Neural cell (in vitro differentiated cells): Measurements from ENCODE around the gene CTR9. TPM values are rescaled to one million over a fixed set of nuclear protein-coding genes. Genes with fewer than 3 reads are reported as not detected.

Experiments
- H2AFZ ChIP-seq: fragments of 200-600, 300-800 bp; sonication (generic), shearing (Covaris generic); 2 replicates; pipeline ENCODE4 v1.6.0; 2014; ENCODE audit warnings: low read depth, mild to moderate bottlenecking, antibody characterized with exemption, low read length, moderate library complexity
- H3F3A ChIP-seq: fragments of 200-600 bp; shearing (Covaris generic); 2 replicates; pipeline ENCODE4 v1.6.1; 2016; ENCODE audit warnings: mild to moderate bottlenecking, moderate library complexity, mixed read lengths, antibody characterized with exemption, low read length; ENCODE audit not compliant: insufficient read depth, poor library complexity, severe bottlenecking
- H3K27ac ChIP-seq: fragments of 200-600, 300-800 bp; sonication (generic), shearing (Covaris generic); 2 replicates; pipeline ENCODE4 v1.5.1; 2014; ENCODE audit warnings: mild to moderate bottlenecking, low read length, moderate library complexity
- H3K27me3 ChIP-seq: fragments of 300-800, 200-600 bp; sonication (generic), shearing (Covaris generic); 2 replicates; pipeline ENCODE4 v1.6.0; 2014; ENCODE audit warnings: mild to moderate bottlenecking, low read depth, low read length, moderate library complexity; ENCODE audit not compliant: insufficient read depth
- H3K36me3 ChIP-seq: fragments of 300-800, 200-600 bp; sonication (generic), shearing (Covaris generic); 2 replicates; pipeline ENCODE4 v1.5.1; 2014; ENCODE audit warnings: mild to moderate bottlenecking, antibody characterized with exemption, low read length, moderate library complexity; ENCODE audit not compliant: insufficient read depth
- H3K4me2 ChIP-seq: fragments of 300-800, 200-600 bp; sonication (generic), shearing (Covaris generic); 2 replicates; pipeline ENCODE4 v1.6.0; 2014; ENCODE audit warnings: mild to moderate bottlenecking, low read length
- H3K4me3 ChIP-seq: fragments of 300-800, 200-600 bp; sonication (generic), shearing (Covaris generic); 2 replicates; pipeline ENCODE4 v1.5.1; 2014; ENCODE audit warnings: mild to moderate bottlenecking, low read length, moderate library complexity
- H3K79me2 ChIP-seq: fragments of 200-600 bp; shearing (Covaris generic); replicated peaks from 2 replicates; pipeline ENCODE4 v1.6.0; 2014; ENCODE audit warnings: mild to moderate bottlenecking, low read length, moderate library complexity; ENCODE audit not compliant: insufficient read depth
- H3K9ac ChIP-seq: fragments of 300-800, 200-600 bp; sonication (generic), shearing (Covaris generic); 2 replicates; pipeline ENCODE4 v1.6.1; 2016; ENCODE audit warnings: mild to moderate bottlenecking, low read length, mixed read lengths
- H3K9me2 ChIP-seq: fragments of 200-600 bp; shearing (Covaris generic); 2 replicates; pipeline ENCODE4 v1.6.1; 2016; ENCODE audit warnings: mild to moderate bottlenecking, low read length, mixed read lengths; ENCODE audit not compliant: insufficient read depth
- H3K9me3 ChIP-seq: fragments of 200-600, 300-800 bp; sonication (generic), shearing (Covaris generic); 2 replicates; pipeline ENCODE4 v1.6.1; 2016; ENCODE audit warnings: mild to moderate bottlenecking, mixed run types, low read length, moderate library complexity, mixed read lengths
- H4K20me1 ChIP-seq: fragments of 200-600 bp; shearing (Covaris generic); 2 replicates; pipeline ENCODE4 v1.6.1; 2016; ENCODE audit warnings: mild to moderate bottlenecking, mixed run types; ENCODE audit not compliant: insufficient read depth
- EP300 ChIP-seq: fragments of 450-650 bp; conservative IDR thresholded peaks from 2 replicates; pipeline ENCODE4 v1.6.1; 2014; ENCODE audit warnings: antibody characterized with exemption, mild to moderate bottlenecking, moderate library complexity; ENCODE audit not compliant: poor library complexity, severe bottlenecking
- EZH2 ChIP-seq: fragments of 200-600, 300-800 bp; shearing (Covaris generic), sonication (generic); IDR thresholded peaks from 2 replicates; pipeline ENCODE4 v1.6.1; 2014; ENCODE audit warnings: antibody characterized with exemption, low read length, borderline replicate concordance, mild to moderate bottlenecking; ENCODE audit not compliant: insufficient read depth, poor library complexity, severe bottlenecking
- MXI1 ChIP-seq: fragments of 450-650 bp; conservative IDR thresholded peaks from 2 replicates; pipeline ENCODE4 v1.6.1; 2014; ENCODE audit warnings: antibody characterized with exemption, mild to moderate bottlenecking; ENCODE audit not compliant: poor library complexity, severe bottlenecking
- POLR2AphosphoS5 ChIP-seq: IDR thresholded peaks from 2 replicates; pipeline ENCODE4 v1.6.1; 2012
- RAD21 ChIP-seq: fragments of 450-650 bp; conservative IDR thresholded peaks from 2 replicates; pipeline ENCODE4 v1.6.1; 2014; ENCODE audit warnings: antibody characterized with exemption, mild to moderate bottlenecking, moderate library complexity
- SMC3 ChIP-seq: fragments of 450-650 bp; conservative IDR thresholded peaks from 2 replicates; pipeline ENCODE4 v1.6.1; 2014; ENCODE audit warnings: antibody characterized with exemption, mild to moderate bottlenecking, moderate library complexity; ENCODE audit not compliant: poor library complexity
- TAF1 ChIP-seq: IDR thresholded peaks from 2 replicates; pipeline ENCODE4 v1.6.1; 2012; ENCODE audit warnings: low read depth
- polyA plus RNA-seq: library from polyadenylated mRNA; depleted of rRNA; stranded (reverse); fragments of >200 nt; gene quantifications from 2 replicates; pipeline ENCODE4 v1.2.3, GENCODE V29; 2014
- TF ChIP-seq, protein P1 (sequence below): IDR thresholded peaks from 2 replicates; pipeline ENCODE4 v1.6.1; 2012; ENCODE audit warnings: borderline replicate concordance
- TF ChIP-seq, protein P2 (sequence below): fragments of 450-650 bp; IDR thresholded peaks from 2 replicates; pipeline ENCODE4 v1.5.1; 2014; ENCODE audit warnings: antibody characterized with exemption, mild to moderate bottlenecking, moderate library complexity; ENCODE audit not compliant: poor library complexity, severe bottlenecking

Gene CTR9
- polyA plus RNA-seq, 1 donor from 2014 or later: 24.1 TPM

- Histone ChIP-seq H2AFZ (no peak overlapping the region), H3K79me2 (no peaks in the 10 kb centered on the region), H3K36me3 (peaks cover 27% of the 10 kb centered on the region), H3K9ac (no peak overlapping the region), H3K27me3 (no peaks in the 10 kb centered on the region), H3K9me2 (no peaks in the 10 kb centered on the region), H3F3A (no peaks in the 10 kb centered on the region), H3K9me3 (no peaks in the 10 kb centered on the region), H3K4me2 (no peak overlapping the region), H3K27ac (no peak overlapping the region), H3K4me3 (no peak overlapping the region), H4K20me1 (no peaks in the 10 kb centered on the region)
- TF ChIP-seq, protein P1, sequence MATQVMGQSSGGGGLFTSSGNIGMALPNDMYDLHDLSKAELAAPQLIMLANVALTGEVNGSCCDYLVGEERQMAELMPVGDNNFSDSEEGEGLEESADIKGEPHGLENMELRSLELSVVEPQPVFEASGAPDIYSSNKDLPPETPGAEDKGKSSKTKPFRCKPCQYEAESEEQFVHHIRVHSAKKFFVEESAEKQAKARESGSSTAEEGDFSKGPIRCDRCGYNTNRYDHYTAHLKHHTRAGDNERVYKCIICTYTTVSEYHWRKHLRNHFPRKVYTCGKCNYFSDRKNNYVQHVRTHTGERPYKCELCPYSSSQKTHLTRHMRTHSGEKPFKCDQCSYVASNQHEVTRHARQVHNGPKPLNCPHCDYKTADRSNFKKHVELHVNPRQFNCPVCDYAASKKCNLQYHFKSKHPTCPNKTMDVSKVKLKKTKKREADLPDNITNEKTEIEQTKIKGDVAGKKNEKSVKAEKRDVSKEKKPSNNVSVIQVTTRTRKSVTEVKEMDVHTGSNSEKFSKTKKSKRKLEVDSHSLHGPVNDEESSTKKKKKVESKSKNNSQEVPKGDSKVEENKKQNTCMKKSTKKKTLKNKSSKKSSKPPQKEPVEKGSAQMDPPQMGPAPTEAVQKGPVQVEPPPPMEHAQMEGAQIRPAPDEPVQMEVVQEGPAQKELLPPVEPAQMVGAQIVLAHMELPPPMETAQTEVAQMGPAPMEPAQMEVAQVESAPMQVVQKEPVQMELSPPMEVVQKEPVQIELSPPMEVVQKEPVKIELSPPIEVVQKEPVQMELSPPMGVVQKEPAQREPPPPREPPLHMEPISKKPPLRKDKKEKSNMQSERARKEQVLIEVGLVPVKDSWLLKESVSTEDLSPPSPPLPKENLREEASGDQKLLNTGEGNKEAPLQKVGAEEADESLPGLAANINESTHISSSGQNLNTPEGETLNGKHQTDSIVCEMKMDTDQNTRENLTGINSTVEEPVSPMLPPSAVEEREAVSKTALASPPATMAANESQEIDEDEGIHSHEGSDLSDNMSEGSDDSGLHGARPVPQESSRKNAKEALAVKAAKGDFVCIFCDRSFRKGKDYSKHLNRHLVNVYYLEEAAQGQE: no peak
- TF ChIP-seq SMC3: peak; percentile 89
- TF ChIP-seq EP300: no peak
- TF ChIP-seq TAF1: no peak
- peak; percentile 75 for TF ChIP-seq RAD21
- no peak for TF ChIP-seq MXI1
- TF ChIP-seq, protein P2, sequence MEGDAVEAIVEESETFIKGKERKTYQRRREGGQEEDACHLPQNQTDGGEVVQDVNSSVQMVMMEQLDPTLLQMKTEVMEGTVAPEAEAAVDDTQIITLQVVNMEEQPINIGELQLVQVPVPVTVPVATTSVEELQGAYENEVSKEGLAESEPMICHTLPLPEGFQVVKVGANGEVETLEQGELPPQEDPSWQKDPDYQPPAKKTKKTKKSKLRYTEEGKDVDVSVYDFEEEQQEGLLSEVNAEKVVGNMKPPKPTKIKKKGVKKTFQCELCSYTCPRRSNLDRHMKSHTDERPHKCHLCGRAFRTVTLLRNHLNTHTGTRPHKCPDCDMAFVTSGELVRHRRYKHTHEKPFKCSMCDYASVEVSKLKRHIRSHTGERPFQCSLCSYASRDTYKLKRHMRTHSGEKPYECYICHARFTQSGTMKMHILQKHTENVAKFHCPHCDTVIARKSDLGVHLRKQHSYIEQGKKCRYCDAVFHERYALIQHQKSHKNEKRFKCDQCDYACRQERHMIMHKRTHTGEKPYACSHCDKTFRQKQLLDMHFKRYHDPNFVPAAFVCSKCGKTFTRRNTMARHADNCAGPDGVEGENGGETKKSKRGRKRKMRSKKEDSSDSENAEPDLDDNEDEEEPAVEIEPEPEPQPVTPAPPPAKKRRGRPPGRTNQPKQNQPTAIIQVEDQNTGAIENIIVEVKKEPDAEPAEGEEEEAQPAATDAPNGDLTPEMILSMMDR: peak; percentile 81
- TF ChIP-seq EZH2: no peak
- no peak for TF ChIP-seq POLR2AphosphoS5
Observed at GRCh38 chr11:10770626-10771254, 19.7 kb downstream of the CTR9 start.

DNA sequence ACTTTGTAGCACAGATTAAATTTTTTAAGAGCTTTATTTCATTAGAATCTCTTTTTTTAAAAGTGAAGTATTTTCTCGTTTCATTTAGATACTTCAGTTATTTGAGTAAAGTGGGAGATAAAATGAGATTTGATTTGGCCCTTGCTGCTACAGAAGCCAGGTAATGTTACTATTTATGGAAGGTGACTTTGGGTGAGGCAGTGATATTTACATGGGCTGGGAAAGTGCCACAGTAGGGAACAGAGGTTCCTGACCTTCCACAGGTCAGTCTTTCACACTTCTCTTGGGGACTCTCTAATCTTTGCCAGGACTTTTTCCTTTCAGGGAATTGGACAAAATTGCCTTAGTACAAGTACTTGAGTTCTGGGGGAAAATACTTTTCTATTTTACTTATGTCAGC is 20.4 kb downstream of the CTR9 start:
- Histone ChIP-seq H3K79me2 (no peaks in the 10 kb centered on the region), H3K4me3 (no peak overlapping the region), H3K9ac (no peak overlapping the region), H3K4me2 (no peak overlapping the region), H3K27me3 (no peaks in the 10 kb centered on the region), H3K27ac (no peak overlapping the region), H4K20me1 (no peaks in the 10 kb centered on the region), H3K9me2 (no peaks in the 10 kb centered on the region), H3F3A (no peaks in the 10 kb centered on the region), H2AFZ (no peak overlapping the region), H3K9me3 (no peaks in the 10 kb centered on the region), H3K36me3 (peaks cover 25% of the 10 kb centered on the region)
- TF ChIP-seq, protein P1: no peak
- TF ChIP-seq POLR2AphosphoS5 (no peak), SMC3 (no peak), EZH2 (no peak), MXI1 (no peak), TAF1 (no peak), RAD21 (no peak), EP300 (no peak)
- TF ChIP-seq, protein P2: no peak
